SK-N-SH treated with all-trans-retinoic acid at 6 μM for 48 hours (cell line): ENCODE results near the gene AP1S2.

ENCODE experiments used
- ATAC-seq: fragments of 200-7000 bp; cut with Tn5 transposase; 3 replicates; pipeline ENCODE4 v1.9.1; 2020; ENCODE audit warnings: mild to moderate bottlenecking, moderate library complexity
- ARNTL ChIP-seq: fragments of 450-650 bp; formaldehyde crosslinking; IDR thresholded peaks from 2 replicates; pipeline ENCODE4 v1.5.0; 2020; ENCODE audit warnings: low read depth, mild to moderate bottlenecking, moderate library complexity, borderline replicate concordance
- BACH2 ChIP-seq: fragments of 250-450 bp; sonication (Bioruptor Pico); IDR thresholded peaks from 2 replicates; pipeline ENCODE4 v1.9.0; 2021; ENCODE audit warnings: mild to moderate bottlenecking, borderline replicate concordance
- CREB5 ChIP-seq: fragments of 250-450 bp; sonication (Bioruptor Pico); IDR thresholded peaks from 2 replicates; pipeline ENCODE4 v1.5.1; 2020; ENCODE audit warnings: low read depth, mild to moderate bottlenecking, moderate library complexity
- CSDC2 ChIP-seq: fragments of 250-450 bp; sonication (Bioruptor Pico); IDR thresholded peaks from 2 replicates; pipeline ENCODE4 v1.5.0; 2020; ENCODE audit warnings: mild to moderate bottlenecking, moderate library complexity
- CSRNP3 ChIP-seq: fragments of 250-450 bp; sonication (Bioruptor Pico); IDR thresholded peaks from 2 replicates; pipeline ENCODE4 v1.5.1; 2021; ENCODE audit warnings: mild to moderate bottlenecking, moderate library complexity
- GLIS3 ChIP-seq: fragments of 250-450 bp; sonication (Bioruptor Pico); IDR thresholded peaks from 2 replicates; pipeline ENCODE4 v1.5.0; 2020; ENCODE audit warnings: mild to moderate bottlenecking, moderate library complexity
- ISL1 ChIP-seq: fragments of 250-450 bp; sonication (Bioruptor Pico); IDR thresholded peaks from 2 replicates; pipeline ENCODE4 v2.1.2; 2022; ENCODE audit warnings: mild to moderate bottlenecking, moderate library complexity
- OSR1 ChIP-seq: fragments of 250-450 bp; sonication (Bioruptor Pico); IDR thresholded peaks from 2 replicates; pipeline ENCODE4 v1.8.0; 2022; ENCODE audit warnings: moderate library complexity, mild to moderate bottlenecking, inconsistent platforms
- PATZ1 ChIP-seq: fragments of 250-450 bp; sonication (Bioruptor Pico); IDR thresholded peaks from 2 replicates; pipeline ENCODE4 v1.8.0; 2020; ENCODE audit warnings: mild to moderate bottlenecking, moderate library complexity, borderline replicate concordance
- POU6F1 ChIP-seq: fragments of 250-450 bp; sonication (Bioruptor Pico); IDR thresholded peaks from 2 replicates; pipeline ENCODE4 v1.8.0; 2021; ENCODE audit warnings: low read depth, mild to moderate bottlenecking, moderate library complexity, borderline replicate concordance
- PPARA ChIP-seq: fragments of 250-450 bp; sonication (Bioruptor Pico); IDR thresholded peaks from 2 replicates; pipeline ENCODE4 v1.5.0; 2020; ENCODE audit warnings: mild to moderate bottlenecking, borderline replicate concordance
- RARB ChIP-seq: fragments of 250-450 bp; sonication (Bioruptor Pico); IDR thresholded peaks from 2 replicates; pipeline ENCODE4 v1.8.0; 2021; ENCODE audit warnings: mild to moderate bottlenecking, moderate library complexity
- SNAI2 ChIP-seq: fragments of 250-450 bp; sonication (Bioruptor Pico); IDR thresholded peaks from 2 replicates; pipeline ENCODE4 v1.5.0; 2020; ENCODE audit warnings: mild to moderate bottlenecking, moderate library complexity
- TCF4 ChIP-seq: fragments of 250-450 bp; sonication (Bioruptor Pico); IDR thresholded peaks from 2 replicates; pipeline ENCODE4 v1.8.0; 2021; ENCODE audit warnings: mild to moderate bottlenecking, moderate library complexity, borderline replicate concordance
- TOX ChIP-seq: fragments of 250-450 bp; sonication (Bioruptor Pico); IDR thresholded peaks from 2 replicates; pipeline ENCODE4 v1.8.0; 2021; ENCODE audit warnings: mild to moderate bottlenecking, moderate library complexity, borderline replicate concordance
- TSHZ2 ChIP-seq: fragments of 250-450 bp; sonication (Bioruptor Pico); IDR thresholded peaks from 2 replicates; pipeline ENCODE4 v1.5.0; 2020; ENCODE audit warnings: mild to moderate bottlenecking, moderate library complexity
- ZC3H10 ChIP-seq: fragments of 250-450 bp; sonication (Bioruptor Pico); IDR thresholded peaks from 2 replicates; pipeline ENCODE4 v1.5.1; 2021; ENCODE audit warnings: mild to moderate bottlenecking, moderate library complexity
- ZFP3 ChIP-seq: fragments of 250-450 bp; sonication (Bioruptor Pico); IDR thresholded peaks from 2 replicates; pipeline ENCODE4 v1.5.0; 2020; ENCODE audit warnings: mild to moderate bottlenecking, moderate library complexity
- ZFP30 ChIP-seq: fragments of 450-650 bp; formaldehyde crosslinking; IDR thresholded peaks from 2 replicates; pipeline ENCODE4 v1.5.0; 2022; ENCODE audit warnings: mild to moderate bottlenecking, moderate library complexity
- ZNF70 ChIP-seq: fragments of 450-650 bp; formaldehyde crosslinking; IDR thresholded peaks from 2 replicates; pipeline ENCODE4 v1.5.0; 2020; ENCODE audit warnings: mild to moderate bottlenecking, moderate library complexity
- ZNF8 ChIP-seq: fragments of 450-650 bp; formaldehyde crosslinking; IDR thresholded peaks from 2 replicates; pipeline ENCODE4 v1.5.0; 2020; ENCODE audit warnings: mild to moderate bottlenecking, moderate library complexity

Gene AP1S2

GRCh38 chrX:15849555-15849954 lies 5.1 kb downstream of the AP1S2 start:
- TF ChIP-seq ISL1: no peak
- no peak for TF ChIP-seq CREB5 (CRISPR knock-in tag)
- TF ChIP-seq ZFP3 (CRISPR knock-in tag): no peak
- TF ChIP-seq ZFP30 (CRISPR knock-in tag): no peak
- no peak for TF ChIP-seq TOX
- no peak for TF ChIP-seq OSR1 (CRISPR knock-in tag)
- TF ChIP-seq TSHZ2 (CRISPR knock-in tag): no peak
- no peak for TF ChIP-seq CSRNP3 (CRISPR knock-in tag)
- no peak for TF ChIP-seq GLIS3
- TF ChIP-seq CSDC2: no peak
- TF ChIP-seq PATZ1 (CRISPR knock-in tag): no peak
- ATAC-seq: peak; percentile 49; the same call in 1 of the 3 replicates

- ATAC-seq: peak; percentile 78
These were observed 6.0 kb downstream of the AP1S2 start for GRCh38 chrX:15848576-15848975.

More at GRCh38 chrX:15848576-15848975, 6.0 kb downstream of the AP1S2 start:
- TF ChIP-seq ARNTL: no peak
- TF ChIP-seq ZNF8 (CRISPR knock-in tag): no peak
- TF ChIP-seq TCF4 (CRISPR knock-in tag): no peak
- TF ChIP-seq BACH2: no peak
- no peak for TF ChIP-seq TOX
- no peak for TF ChIP-seq POU6F1 (CRISPR knock-in tag)
- no peak for TF ChIP-seq CREB5 (CRISPR knock-in tag)
- TF ChIP-seq CSRNP3 (CRISPR knock-in tag): no peak
- no peak for TF ChIP-seq GLIS3
- TF ChIP-seq PATZ1 (CRISPR knock-in tag): no peak
- no peak for TF ChIP-seq RARB (CRISPR knock-in tag)
- TF ChIP-seq ZNF70: no peak
- no peak for TF ChIP-seq PPARA (CRISPR knock-in tag)
- no peak for TF ChIP-seq SNAI2 (CRISPR knock-in tag)
- TF ChIP-seq CSDC2: no peak
- no peak for TF ChIP-seq ZC3H10 (CRISPR knock-in tag)
